GM18868 (cell line): ENCODE measurements around the gene CD79A.

Experiments used
- ATAC-seq: cut with Tn5 transposase; IDR thresholded peaks from one replicate; pipeline ENCODE4 v1.9.1; 2021; ENCODE audit warnings: mild to moderate bottlenecking, moderate library complexity; ENCODE audit not compliant: unreplicated experiment

The CD79A gene

DNA sequence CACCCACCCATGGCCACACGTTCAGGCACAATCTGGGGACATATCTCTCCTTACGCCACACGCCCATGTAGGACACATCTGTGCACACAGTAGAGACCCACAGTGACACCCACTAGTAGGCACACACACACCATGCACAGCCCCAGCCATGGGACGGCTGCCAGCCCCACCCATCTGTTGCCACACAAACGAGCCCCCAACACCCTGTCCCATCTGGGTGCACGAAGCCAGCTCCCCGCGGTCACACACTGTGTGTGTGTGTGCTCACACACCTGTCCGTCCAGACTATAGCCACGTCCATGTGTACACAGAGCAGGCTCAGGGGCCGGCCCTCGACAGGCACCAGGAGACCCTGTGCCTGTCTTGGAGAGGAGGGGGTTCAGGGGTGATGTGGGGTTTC is 40.6 kb downstream of the CD79A start:
- ATAC-seq, result no peak

DNA sequence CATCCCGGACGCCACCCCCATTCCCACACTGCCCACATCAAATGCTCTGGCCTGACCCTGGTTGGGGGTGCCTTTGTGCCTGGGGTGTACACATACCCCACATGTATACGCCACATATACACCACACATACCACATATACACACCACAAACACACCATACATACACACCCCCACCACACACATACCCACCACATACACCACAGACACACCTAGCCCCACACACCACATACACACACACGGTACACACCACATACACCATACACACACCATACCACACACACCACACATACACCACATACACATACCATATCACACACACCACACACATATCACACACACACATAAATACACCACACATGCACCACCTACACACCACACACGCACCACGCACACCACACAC is 41.0 kb downstream of the CD79A start:
- no peak for ATAC-seq

DNA sequence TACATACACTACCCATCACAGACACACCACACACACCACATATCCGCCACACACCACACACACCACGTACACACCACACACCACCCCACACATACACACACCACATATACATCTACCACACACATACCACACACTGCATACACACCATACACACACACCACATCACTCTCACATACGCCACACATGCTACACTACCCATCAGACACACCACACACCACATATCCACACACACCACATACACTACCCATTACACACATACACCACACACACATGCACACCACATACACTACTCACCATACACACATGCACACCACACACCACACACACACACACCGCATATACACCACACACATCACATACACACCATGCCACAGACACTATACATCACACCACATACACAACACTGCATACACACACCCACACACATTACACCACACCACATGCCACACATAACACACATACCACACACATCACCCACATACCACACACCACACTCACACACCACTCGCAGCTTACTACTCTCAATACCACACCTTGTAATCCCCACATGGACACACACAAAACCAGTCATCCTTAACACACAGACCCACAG is 41.7 kb downstream of the CD79A start:
- ATAC-seq, result no peak

DNA sequence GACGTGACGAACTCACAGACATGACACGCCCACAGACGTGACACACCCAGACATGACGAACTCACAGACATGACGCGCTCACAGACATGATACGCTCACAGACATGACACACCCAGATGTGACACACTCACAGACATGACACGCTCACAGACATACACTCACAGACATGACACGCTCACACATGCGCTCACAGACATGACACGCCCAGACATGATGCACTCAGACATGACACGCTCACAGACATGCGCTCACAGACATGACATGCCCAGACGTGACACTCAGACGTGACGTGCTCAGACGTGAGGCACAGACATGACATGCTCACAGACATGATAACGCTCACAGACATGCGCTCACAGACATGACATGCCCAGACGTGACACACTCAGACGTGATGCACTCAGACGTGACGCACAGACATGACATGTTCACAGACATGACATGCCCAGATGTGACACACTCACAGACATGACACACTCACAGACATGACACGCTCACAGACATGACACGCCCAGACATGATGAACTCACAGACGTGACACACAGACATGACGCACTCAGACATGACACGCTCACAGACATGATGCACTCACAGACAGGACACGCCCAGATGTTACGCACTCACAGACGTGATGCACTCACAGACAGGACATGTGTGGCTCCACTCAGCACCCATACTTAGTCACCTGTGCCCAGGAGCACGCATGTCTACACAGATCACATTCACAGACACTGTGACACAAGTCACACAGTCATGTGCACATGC is 43.1 kb downstream of the CD79A start:
- no peak for ATAC-seq

DNA sequence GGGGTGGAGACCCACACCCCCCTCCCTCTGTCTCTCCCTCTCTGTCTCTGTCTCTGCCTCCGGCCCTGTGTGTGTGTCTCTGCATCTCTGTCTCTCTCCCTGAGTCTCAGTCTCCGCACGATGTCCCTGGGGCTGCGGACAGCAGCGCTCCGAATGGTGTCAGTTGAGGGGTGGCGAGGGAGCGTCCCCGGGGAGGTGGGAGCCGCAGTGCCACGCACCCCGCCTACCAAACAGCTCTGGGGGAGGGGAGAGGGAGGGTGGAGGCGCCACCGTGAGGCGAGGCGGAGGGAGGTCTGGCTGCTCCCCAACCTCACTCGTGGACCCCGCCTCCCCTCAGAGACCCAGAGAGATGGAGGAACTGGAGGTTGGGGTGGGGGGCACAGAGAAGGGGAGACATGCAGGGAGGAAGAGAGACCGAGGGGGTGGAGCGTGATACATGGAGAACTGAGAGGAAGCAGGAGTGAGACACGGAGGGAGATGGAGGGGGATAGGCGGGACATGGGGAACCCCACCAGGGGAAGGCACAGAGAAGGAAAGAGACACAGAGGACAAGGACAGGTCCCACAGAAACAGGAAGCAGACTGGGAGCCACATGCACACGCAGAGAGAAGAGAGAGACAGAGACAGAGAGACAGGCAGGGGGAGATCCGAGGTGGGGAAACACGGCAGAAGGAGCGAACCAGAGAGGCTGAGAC is 44.0 kb downstream of the CD79A start:
- no peak for ATAC-seq

DNA sequence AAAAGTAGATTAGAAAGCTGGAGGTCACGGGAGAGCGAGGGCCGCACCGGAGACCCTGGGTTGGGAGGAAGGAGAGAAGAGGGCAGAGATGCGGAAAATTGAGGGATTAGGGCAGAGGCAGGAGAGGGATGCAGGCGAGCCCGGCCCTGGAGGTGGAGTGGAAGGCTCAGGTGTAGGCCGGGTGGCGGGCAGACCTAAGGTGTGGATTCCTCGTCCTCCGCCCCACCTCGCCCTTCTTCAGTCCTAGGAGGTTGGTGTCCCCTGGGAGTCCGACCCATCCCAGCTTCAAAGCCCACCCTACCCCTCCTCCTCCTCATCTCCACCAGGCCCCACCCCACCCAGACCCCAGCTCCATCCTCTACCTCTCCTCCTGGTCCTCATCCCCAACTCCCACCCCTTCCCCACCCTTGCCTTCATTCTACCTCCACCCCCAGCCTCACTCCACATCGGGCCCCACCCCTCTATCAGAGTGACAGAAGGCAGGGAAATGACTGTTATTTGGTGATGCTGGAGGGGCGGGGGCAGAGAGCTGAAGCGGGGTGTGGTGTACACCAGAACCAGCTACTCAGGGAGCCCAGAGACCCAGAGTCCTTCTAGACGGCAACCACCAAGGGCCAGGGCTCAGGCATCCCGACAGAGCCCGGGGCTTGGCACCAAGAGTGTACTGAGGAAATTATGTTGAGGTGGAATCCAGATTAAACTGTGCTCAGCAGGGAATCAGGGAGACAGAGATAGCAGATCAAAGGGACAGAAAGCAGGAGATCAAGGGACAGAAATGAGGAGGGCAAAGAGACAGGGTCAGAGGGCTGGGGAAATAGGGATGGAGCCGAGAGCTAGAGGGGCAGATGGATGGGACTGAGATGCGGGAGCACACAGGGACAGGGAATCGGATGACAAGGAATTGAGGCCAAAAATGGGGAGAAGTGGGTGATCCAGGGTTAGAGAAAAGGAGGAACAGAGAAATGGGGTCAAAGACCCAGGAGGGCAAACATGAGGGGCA is 44.8 kb downstream of the CD79A start:
- no peak for ATAC-seq

DNA sequence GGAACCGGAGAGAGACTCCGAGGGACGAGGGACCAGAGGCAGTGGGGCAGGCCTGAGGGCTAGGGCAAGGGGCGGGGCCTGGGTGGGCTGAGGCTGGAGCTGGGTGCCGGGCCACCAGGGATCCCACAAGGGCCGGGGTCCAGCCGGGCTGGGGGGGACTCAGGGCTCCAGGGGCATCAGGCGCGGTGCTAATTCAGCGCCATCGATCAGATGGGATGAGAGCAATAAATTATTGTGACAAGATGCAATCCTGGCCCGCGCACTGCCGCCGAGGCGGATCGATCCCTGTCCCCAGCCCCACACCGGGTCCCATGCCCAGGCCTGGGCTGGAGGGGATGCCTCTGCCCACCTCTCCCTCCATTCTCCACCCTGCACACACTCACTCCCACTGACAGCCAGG is 45.5 kb downstream of the CD79A start:
- no peak for ATAC-seq

DNA sequence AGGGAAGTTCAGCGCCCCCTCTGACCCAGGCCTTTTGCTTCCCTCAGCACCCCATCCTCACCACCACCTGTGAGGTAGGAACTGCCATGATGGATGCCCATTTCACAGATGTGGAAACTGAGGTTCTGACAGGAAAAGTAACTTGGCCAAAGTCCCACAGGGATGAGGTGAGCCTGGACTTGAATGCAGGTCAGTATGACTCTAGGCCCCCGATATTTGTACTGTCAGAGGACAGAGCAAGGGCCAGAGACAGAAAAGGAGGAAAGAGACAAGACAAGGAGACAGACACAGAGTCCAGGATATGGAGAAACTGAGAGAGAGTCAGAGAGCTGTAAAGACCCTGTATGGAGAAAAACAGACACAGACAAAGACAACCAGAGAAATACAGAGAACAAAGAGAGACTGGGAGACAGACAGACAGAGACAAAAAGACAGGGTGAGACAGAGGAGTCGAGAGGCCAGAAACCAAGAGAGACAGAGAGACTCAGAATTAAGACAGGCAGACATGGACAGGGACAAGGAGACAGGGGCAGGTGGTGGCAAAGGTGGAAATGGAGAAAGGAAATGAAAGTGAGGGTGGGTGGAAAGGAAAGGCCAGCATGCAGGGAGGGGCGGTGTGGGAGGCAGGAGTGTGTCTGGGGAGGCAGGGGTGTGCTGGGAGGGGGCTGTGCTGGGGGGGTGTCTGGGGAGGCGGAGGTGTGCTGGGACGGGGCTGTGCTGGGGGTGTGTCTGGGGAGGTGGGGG is 46.1 kb downstream of the CD79A start:
- ATAC-seq, result no peak

DNA sequence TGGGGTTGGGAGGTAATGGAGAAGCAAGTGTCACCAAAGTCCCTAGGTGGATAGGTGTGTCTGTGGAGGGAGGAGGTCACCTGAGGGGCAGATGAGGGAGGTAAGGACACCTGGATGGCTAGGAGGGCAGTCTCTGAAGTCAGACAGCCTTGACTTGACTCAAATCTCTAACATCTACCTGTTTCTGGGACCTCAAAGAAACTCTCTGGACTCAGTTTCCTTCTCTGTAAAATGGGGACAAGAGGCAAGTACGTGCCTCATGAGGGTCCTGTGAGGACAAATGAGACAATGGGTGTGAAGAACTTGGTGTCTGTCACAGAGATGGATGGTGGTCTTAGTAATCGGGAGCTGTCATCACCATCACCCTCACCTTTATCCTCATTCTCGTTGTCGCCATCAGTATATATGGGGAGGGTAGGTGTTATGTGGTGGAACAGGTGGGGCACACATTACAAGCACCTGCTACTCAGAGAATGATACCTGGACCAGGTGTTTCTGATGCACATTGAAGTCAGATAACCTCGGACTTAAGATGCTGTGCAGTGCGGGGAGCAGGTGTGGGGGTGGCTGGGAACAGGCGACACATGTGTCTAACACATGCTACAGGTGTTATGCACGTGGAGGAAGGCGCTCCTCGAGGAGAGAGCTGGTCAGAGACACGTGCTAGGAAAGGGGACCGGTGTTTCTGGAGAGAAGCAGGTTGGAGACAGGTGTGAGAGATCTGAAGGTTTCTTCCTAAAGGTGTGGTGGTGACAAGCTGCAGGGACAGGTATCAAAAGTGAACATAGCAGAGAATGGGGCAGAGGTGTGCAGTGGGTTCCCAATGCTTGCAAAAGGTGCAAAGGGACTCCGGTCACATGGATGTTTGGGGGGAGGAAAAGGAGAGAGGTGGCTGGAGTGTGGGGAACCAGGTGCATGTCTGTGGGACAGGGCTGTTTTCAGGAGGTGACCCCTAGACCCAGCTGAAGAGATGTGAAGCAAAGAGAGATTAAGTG is 47.4 kb downstream of the CD79A start:
- no peak for ATAC-seq

DNA sequence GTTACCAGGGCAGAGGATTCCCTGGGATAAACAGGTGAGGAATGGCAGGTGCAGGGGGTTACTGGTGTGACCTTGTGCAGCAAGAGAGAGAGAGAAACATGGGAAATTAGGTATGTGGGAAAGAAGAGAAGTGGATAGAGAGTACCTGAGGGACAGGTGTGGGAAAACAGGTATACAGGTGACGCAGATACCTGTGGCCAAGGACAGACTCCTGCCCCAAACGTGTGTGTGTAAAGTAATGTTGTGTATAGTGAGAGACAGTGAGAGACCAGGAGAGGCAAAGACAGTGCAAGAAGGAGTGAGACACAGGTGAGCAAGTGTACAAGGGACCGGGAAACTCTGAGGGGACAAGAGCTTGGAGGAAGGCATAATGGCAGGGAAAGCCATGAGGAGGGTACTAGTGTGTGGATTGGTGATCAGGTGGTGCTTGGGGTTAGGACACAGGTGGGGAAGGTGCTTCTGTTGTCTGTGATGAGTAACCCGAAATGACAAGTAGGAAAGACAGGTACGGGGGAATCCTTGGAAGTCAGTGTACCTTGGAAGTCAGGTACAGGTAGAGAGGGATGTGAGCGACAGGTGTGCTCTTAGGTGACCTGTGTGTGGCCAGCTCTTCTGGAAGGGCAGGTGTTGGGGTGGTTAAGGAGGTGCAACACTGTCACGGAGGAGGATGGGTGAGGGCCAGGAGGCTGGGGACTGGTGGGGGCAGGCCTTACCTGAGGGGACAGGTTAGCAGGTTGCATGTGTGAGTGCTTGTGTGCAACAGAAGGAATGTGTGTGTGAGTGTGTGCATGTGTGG is 48.3 kb downstream of the CD79A start:
- no peak for ATAC-seq

DNA sequence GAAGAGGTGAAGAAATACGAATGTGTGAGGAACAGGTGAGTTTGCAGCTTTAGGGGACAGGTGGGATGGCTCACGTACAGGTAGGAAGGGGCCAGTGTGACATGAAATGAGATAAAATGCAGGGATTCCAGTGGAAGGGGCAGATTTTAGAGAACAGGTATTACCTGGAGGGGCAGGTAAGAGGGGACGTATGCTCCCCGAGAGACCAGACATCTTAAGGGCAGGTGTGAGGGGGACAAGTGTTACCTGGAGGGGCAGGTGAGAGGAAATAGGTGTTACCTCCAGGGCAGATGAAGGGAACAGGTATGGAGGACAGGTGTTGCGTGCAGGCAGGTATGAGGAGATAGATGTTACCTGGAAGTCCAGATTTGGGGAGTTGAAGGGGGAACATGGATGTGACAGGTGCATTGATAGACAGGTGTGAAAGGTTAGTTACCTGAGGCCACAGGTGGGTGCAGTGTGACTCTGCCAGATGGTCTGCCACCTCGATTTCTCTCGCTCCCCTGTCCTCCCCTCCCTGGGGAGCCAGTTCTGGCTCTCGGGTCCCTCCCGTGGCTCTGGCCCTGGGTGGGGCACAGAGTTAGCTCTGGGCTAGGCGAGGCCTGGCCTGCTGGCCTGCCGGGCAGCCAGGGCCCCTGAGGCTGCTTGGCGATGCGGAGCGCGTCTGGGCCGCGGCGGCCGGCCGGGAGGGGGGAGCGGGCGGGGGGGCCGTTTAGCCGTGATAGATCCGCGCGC is 49.1 kb downstream of the CD79A start:
- no peak for ATAC-seq

DNA sequence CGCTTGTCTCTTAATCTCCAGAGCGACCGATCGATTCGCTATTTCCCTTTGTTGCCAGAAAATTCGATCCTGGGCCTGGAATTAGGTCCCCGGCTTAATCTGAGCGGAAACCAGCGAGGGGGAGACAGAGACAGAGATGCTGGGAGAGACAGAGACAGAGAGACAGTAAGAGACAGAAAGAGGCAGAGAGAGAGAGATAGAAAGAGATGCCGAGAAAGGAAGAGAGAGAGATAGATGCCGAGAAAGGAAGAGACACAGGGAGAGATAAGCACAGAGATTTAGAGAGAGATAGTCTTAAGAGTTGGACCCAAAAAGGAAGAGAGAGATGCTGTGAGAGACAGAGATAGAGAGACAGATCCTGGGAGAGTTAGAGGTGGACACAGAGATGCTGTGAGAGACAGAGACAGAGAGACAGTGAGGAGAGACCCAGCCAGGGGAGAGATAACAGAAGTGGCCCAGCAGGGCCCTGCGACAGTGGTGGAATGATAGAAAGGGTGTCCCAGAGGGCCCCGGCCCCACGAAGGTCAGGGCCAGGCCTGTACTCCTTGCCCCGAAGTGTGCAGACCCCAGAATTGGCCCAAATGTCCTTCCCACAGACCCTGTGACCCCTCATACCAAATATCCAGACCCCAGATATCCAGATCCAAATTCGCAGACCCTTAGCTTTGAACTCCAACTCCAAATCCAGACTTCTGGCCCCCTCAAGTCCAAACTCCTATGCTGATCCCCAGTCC is 49.9 kb downstream of the CD79A start:
- ATAC-seq, result no peak

DNA sequence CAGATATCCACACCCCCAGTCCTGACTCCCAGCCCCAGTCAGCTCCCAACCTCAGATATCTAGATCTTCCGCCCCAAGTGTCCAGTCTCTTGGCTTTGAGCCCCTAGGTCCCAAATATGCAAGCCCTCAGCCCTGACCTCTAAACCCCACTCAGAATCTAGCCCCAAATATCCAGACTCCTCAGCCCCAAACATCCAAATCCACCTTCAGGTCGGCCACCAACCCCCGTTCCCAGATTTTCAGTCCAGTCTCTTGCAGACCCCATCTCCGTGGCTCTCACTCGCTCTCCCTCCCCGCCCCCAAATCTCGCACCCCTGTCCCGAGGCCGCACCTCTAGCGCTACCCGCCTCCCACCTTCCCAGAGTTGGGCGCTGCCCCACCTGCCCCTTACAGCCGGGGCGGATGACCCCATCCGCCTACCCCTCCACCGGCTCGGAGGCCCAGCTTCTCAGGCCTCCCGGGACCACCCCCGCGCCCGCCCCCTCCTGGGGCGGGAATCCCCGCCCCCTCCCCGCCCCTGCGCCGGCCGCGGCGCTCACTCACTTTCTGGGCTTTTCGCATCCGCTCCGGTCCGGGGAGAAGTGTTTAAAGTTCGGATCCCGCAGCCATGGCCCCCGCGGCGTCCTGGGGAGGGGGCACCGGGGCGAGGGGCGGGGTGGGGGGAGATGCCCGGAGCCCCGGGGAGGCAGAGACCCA is 50.6 kb downstream of the CD79A start:
- ATAC-seq, result no peak

DNA sequence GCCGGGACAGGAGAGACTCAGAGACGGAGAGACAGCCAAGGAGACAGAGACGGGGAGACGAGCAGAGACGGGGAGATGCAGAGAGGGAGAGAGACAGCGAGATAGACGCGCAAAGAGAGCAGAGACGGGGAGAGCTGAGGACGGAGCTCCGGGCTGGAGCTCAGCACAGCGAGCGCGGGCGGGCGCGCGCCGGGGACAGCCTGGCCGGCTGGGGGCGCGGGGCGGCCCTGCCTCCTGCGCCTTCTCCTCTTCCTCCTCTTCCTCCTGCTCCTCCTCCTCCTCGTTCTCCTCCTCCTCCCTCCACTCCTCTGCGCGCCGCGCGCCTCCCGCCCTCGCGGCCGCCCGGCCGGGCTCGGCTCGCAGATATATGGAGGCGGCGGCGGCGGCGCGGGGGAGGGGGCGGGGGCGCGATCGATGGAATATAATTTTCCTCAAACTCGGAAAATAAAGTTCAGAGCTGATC is 51.2 kb downstream of the CD79A start, which contains the start of gene ERFL:
TSS of gene ERFL (minus strand) at position 229 of the 463 bp plus-strand sequence. CDS start 15,530 bp downstream, outside the sequence.
- no peak for ATAC-seq

DNA sequence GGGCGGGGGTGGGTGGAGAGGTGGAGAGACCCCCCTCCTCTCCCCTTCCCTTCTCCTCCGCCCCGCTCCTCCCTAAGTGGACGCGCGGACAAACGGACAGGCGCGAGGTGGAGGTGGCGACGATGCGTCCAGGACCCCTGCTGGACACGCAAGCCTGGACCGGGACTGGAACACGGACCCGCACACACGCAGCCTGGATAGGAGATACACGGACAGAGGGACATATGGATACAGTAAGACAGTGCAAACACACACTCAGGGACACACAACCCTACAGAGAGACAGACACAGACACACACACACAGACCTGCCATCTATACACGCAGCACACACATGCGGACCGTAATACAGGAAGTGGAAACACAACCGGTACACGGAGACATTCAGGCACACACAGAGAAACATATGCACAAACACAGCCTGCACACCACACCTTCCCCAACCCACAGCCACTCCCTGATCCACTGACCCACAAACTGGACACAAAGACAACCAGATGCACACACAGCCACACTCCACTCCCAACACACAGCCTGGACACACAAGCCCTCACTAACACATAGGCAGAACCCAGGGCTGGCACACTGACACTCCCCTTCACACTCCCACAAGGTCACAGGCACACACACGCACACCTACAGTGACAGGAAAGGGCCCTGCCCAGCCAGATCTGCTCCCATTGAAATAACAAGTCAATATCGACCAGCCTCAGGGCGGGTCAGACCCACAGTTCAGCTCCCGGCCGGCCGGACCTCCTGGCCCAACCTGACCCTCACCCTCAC is 51.9 kb downstream of the CD79A start:
- no peak for ATAC-seq
